GM23338 (cell line): ENCODE results near the gene PEX11A.

Experiments used
- JUNB ChIP-seq: IDR thresholded peaks from one replicate; pipeline ENCODE4 v1.6.1; 2016; ENCODE audit warnings: antibody characterized with exemption; ENCODE audit not compliant: unreplicated experiment
- TF ChIP-seq, protein P1 (sequence below), 2 experiments: fragments of 200-600 bp in 1 of 2; sonication (generic) in 1 of 2; conservative IDR thresholded peaks; 2 replicates each; pipeline versions ENCODE4 v1.5.1 to v1.6.1; 2016 to 2017; ENCODE audit warnings: antibody characterized with exemption in 2 of 2, low read depth in 2 of 2, mild to moderate bottlenecking in 2 of 2, moderate library complexity in 1 of 2
- TF ChIP-seq, protein P2 (sequence below): fragments of 250-450 bp; sonication (Bioruptor Pico); IDR thresholded peaks from 2 replicates; pipeline ENCODE4 v1.5.0; 2020; ENCODE audit warnings: mild to moderate bottlenecking, moderate library complexity

DNA sequence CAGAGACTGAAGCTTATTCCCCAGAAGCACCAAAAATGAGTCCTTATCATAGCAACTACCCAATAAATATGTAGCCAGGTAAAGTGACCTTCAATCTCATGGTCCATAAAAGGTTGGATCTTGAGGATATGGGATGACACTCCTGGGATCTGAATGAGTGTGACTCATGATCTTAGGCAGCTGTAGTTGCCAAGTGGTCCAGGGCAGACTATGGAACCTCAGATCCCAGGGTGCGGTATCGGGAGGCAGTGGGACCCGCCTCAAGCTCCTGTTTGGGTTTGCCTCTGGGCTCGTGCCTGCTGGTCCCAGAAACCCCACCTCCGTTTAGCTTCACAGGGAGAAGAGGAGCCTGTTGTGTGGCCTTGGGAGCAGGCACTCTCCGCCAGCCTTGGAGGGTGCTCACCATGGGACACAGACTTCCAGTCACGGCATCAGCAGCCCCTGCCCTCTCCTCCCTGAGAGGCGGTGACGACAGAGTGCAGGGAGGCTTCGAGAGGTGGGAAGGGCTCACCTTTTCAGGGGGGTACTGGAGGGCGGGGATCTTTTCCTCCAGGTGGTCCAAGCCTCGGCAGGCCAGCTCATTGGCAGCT, 19.5 kb downstream of the PEX11A start:
- TF ChIP-seq, protein P1, sequence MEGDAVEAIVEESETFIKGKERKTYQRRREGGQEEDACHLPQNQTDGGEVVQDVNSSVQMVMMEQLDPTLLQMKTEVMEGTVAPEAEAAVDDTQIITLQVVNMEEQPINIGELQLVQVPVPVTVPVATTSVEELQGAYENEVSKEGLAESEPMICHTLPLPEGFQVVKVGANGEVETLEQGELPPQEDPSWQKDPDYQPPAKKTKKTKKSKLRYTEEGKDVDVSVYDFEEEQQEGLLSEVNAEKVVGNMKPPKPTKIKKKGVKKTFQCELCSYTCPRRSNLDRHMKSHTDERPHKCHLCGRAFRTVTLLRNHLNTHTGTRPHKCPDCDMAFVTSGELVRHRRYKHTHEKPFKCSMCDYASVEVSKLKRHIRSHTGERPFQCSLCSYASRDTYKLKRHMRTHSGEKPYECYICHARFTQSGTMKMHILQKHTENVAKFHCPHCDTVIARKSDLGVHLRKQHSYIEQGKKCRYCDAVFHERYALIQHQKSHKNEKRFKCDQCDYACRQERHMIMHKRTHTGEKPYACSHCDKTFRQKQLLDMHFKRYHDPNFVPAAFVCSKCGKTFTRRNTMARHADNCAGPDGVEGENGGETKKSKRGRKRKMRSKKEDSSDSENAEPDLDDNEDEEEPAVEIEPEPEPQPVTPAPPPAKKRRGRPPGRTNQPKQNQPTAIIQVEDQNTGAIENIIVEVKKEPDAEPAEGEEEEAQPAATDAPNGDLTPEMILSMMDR (conservative IDR thresholded peaks at IDR 0.05; ENCODE audit: low read depth in 2 of 2), result no peak
- no peak for TF ChIP-seq JUNB
- TF ChIP-seq, protein P2, sequence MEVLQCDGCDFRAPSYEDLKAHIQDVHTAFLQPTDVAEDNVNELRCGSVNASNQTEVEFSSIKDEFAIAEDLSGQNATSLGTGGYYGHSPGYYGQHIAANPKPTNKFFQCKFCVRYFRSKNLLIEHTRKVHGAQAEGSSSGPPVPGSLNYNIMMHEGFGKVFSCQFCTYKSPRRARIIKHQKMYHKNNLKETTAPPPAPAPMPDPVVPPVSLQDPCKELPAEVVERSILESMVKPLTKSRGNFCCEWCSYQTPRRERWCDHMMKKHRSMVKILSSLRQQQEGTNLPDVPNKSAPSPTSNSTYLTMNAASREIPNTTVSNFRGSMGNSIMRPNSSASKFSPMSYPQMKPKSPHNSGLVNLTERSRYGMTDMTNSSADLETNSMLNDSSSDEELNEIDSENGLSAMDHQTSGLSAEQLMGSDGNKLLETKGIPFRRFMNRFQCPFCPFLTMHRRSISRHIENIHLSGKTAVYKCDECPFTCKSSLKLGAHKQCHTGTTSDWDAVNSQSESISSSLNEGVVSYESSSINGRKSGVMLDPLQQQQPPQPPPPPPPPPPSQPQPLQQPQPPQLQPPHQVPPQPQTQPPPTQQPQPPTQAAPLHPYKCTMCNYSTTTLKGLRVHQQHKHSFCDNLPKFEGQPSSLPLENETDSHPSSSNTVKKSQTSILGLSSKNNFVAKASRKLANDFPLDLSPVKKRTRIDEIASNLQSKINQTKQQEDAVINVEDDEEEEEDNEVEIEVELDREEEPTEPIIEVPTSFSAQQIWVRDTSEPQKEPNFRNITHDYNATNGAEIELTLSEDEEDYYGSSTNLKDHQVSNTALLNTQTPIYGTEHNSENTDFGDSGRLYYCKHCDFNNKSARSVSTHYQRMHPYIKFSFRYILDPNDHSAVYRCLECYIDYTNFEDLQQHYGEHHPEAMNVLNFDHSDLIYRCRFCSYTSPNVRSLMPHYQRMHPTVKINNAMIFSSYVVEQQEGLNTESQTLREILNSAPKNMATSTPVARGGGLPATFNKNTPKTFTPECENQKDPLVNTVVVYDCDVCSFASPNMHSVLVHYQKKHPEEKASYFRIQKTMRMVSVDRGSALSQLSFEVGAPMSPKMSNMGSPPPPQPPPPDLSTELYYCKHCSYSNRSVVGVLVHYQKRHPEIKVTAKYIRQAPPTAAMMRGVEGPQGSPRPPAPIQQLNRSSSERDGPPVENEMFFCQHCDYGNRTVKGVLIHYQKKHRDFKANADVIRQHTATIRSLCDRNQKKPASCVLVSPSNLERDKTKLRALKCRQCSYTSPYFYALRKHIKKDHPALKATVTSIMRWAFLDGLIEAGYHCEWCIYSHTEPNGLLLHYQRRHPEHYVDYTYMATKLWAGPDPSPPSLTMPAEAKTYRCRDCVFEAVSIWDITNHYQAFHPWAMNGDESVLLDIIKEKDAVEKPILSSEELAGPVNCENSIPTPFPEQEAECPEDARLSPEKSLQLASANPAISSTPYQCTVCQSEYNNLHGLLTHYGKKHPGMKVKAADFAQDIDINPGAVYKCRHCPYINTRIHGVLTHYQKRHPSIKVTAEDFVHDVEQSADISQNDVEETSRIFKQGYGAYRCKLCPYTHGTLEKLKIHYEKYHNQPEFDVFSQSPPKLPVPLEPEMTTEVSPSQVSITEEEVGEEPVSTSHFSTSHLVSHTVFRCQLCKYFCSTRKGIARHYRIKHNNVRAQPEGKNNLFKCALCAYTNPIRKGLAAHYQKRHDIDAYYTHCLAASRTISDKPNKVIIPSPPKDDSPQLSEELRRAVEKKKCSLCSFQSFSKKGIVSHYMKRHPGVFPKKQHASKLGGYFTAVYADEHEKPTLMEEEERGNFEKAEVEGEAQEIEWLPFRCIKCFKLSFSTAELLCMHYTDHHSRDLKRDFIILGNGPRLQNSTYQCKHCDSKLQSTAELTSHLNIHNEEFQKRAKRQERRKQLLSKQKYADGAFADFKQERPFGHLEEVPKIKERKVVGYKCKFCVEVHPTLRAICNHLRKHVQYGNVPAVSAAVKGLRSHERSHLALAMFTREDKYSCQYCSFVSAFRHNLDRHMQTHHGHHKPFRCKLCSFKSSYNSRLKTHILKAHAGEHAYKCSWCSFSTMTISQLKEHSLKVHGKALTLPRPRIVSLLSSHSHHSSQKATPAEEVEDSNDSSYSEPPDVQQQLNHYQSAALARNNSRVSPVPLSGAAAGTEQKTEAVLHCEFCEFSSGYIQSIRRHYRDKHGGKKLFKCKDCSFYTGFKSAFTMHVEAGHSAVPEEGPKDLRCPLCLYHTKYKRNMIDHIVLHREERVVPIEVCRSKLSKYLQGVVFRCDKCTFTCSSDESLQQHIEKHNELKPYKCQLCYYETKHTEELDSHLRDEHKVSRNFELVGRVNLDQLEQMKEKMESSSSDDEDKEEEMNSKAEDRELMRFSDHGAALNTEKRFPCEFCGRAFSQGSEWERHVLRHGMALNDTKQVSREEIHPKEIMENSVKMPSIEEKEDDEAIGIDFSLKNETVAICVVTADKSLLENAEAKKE (CRISPR knock-in tag), result no peak
